NCI-H1417 treated with DMSO at 0.1 percent for 48 hours (cell line): ENCODE data around the gene FADS6.
"Not testable (repeated sequence)": the region's sequence is repeated elsewhere in the genome, so short reads cannot be mapped to it uniquely, and the experiment has no call there.

Experiments used
- DNase-seq: peaks from one replicate; lab custom pipeline; 2025; lab: John Stamatoyannopoulos, UW

FADS6 gene

GRCh38 chr17:74920642-74921025 lies 27.2 kb upstream of the FADS6 start:
- DNase-seq = no peak

- no peak for DNase-seq
Measured at GRCh38 chr17:74920306-74920620, 26.8 kb upstream of the FADS6 start.

GRCh38 chr17:74919440-74920305 lies 26.2 kb upstream of the FADS6 start:
- no peak for DNase-seq

- no peak for DNase-seq
Measured at GRCh38 chr17:74918906-74919305, 25.5 kb upstream of the FADS6 start.

GRCh38 chr17:74917430-74917829 lies 24.0 kb upstream of the FADS6 start:
- no peak for DNase-seq

- DNase-seq = no peak
Measured at GRCh38 chr17:74916851-74917199, 23.4 kb upstream of the FADS6 start.

GRCh38 chr17:74916136-74916850 lies 22.9 kb upstream of the FADS6 start:
- DNase-seq = no peak

- DNase-seq = not testable (repeated sequence)
Measured at GRCh38 chr17:74911423-74911822, 18.0 kb upstream of the FADS6 start.

GRCh38 chr17:74909097-74909496 lies 15.7 kb upstream of the FADS6 start:
- DNase-seq = not testable (repeated sequence)

- no peak for DNase-seq
Measured at GRCh38 chr17:74907012-74907411, 13.6 kb upstream of the FADS6 start.

GRCh38 chr17:74906214-74906793 lies 12.9 kb upstream of the FADS6 start:
- DNase-seq = not testable (repeated sequence)

GRCh38 chr17:74904687-74905409 lies 11.4 kb upstream of the FADS6 start:
- DNase-seq = no peak

- no peak for DNase-seq
Measured at GRCh38 chr17:74903671-74904070, 10.2 kb upstream of the FADS6 start.

- DNase-seq = no peak
Measured at GRCh38 chr17:74903034-74903433, 9.6 kb upstream of the FADS6 start.

GRCh38 chr17:74901353-74902135 lies 8.1 kb upstream of the FADS6 start:
- DNase-seq = no peak

GRCh38 chr17:74900208-74900607 lies 6.8 kb upstream of the FADS6 start:
- DNase-seq = no peak

GRCh38 chr17:74898376-74898946 lies 5.0 kb upstream of the FADS6 start:
- DNase-seq = no peak

- no peak for DNase-seq
Measured at GRCh38 chr17:74893936-74894671, 671 bp upstream of the FADS6 start.

GRCh38 chr17:74892013-74892841 lies 1.2 kb downstream of the FADS6 start:
- no peak for DNase-seq

- DNase-seq = no peak
Measured at GRCh38 chr17:74890554-74890953, 2.9 kb downstream of the FADS6 start.
